Type B pancreatic cell (in vitro differentiated cells): ENCODE results near the gene TMEM127. TPM values are rescaled to one million over a fixed set of nuclear protein-coding genes. Genes with fewer than 3 reads are reported as not detected.

Experiments used
- DNase-seq: peaks from one replicate; pipeline ENCODE4 v3.0.0; 2021; ENCODE audit warnings: mixed read lengths; ENCODE audit not compliant: unreplicated experiment; ENCODE audit errors: extremely low spot score
- H3K27ac Mint-ChIP-seq: 2 replicates; pipeline ENCODE4 v1.8.0; 2021; ENCODE audit warnings: mild to moderate bottlenecking, mixed read lengths
- H3K27me3 Mint-ChIP-seq: 2 replicates; pipeline ENCODE4 v1.8.0; 2021; ENCODE audit warnings: mixed read lengths
- H3K36me3 Mint-ChIP-seq: 2 replicates; pipeline ENCODE4 v1.8.0; 2021; ENCODE audit warnings: mixed read lengths
- H3K4me1 Mint-ChIP-seq: one replicate; pipeline ENCODE4 v1.8.0; 2021; ENCODE audit warnings: mixed read lengths; ENCODE audit not compliant: unreplicated experiment
- H3K4me3 Mint-ChIP-seq: 2 replicates; pipeline ENCODE4 v1.8.0; 2021; ENCODE audit warnings: mild to moderate bottlenecking, mixed read lengths
- H3K9me3 Mint-ChIP-seq: 2 replicates; pipeline ENCODE4 v1.8.0; 2021; ENCODE audit warnings: mixed read lengths
- CTCF ChIP-seq: fragments of 200-600 bp; sonication (generic); conservative IDR thresholded peaks from 2 replicates; pipeline ENCODE4 v1.5.0; 2021; ENCODE audit warnings: antibody characterized with exemption, mild to moderate bottlenecking
- total RNA-seq: library from RNA; stranded (reverse); gene quantifications from 2 replicates; pipeline ENCODE4 v1.2.1, GENCODE V29; 2021; ENCODE audit warnings: low replicate concordance

Gene TMEM127
- total RNA-seq, 1 donor from 2014 or later: 40.5 TPM

GRCh38 chr2:96287273-96287856 lies 21.6 kb upstream of the TMEM127 start:
- Mint-ChIP-seq H3K27ac (no peak overlapping the region), H3K4me1 (no peaks in the 10 kb centered on the region), H3K27me3 (no peaks in the 10 kb centered on the region), H3K36me3 (peaks cover 40% of the 10 kb centered on the region), H3K9me3 (no peaks in the 10 kb centered on the region), H3K4me3 (no peak overlapping the region)
- no peak for TF ChIP-seq CTCF
- no peak for DNase-seq

GRCh38 chr2:96276787-96277499 lies 11.1 kb upstream of the TMEM127 start:
- Mint-ChIP-seq H3K27me3 (no peaks in the 10 kb centered on the region), H3K36me3 (peaks cover 37% of the 10 kb centered on the region), H3K4me1 (no peaks in the 10 kb centered on the region), H3K27ac (no peak overlapping the region), H3K4me3 (no peak overlapping the region), H3K9me3 (no peaks in the 10 kb centered on the region)
- no peak for TF ChIP-seq CTCF
- DNase-seq: no peak

- TF ChIP-seq CTCF: no peak
- Mint-ChIP-seq H3K9me3 (no peaks in the 10 kb centered on the region), H3K27ac (no peak overlapping the region), H3K36me3 (peaks cover 27% of the 10 kb centered on the region), H3K27me3 (no peaks in the 10 kb centered on the region), H3K4me3 (no peak overlapping the region), H3K4me1 (no peaks in the 10 kb centered on the region)
- no peak for DNase-seq
These were observed 8.7 kb upstream of the TMEM127 start for GRCh38 chr2:96274355-96275056.

- no peaks in the 10 kb centered on the region for H3K4me1 Mint-ChIP-seq
- H3K9me3 Mint-ChIP-seq: no peaks in the 10 kb centered on the region
- DNase-seq: no peak
- H3K27ac Mint-ChIP-seq: no peak overlapping the region
- no peak for TF ChIP-seq CTCF
- peaks cover 23% of the 10 kb centered on the region for H3K36me3 Mint-ChIP-seq
- no peaks in the 10 kb centered on the region for H3K27me3 Mint-ChIP-seq
- H3K4me3 Mint-ChIP-seq: no peak overlapping the region
These were observed 8.0 kb upstream of the TMEM127 start for GRCh38 chr2:96273763-96274162.

- Mint-ChIP-seq H3K4me1 (peaks cover 4% of the 10 kb centered on the region), H3K9me3 (no peaks in the 10 kb centered on the region), H3K36me3 (peaks cover 19% of the 10 kb centered on the region), H3K27me3 (no peaks in the 10 kb centered on the region), H3K4me3 (no peak overlapping the region), H3K27ac (no peak overlapping the region)
- TF ChIP-seq CTCF: no peak
- no peak for DNase-seq
These were observed 6.2 kb upstream of the TMEM127 start for GRCh38 chr2:96271995-96272394.
